A549 (cell line): ENCODE data around the gene MAP3K13.

ENCODE experiments used
- CHD2 ChIP-seq: fragments of 150-350 bp; IDR thresholded peaks from 2 replicates; pipeline ENCODE4 v1.6.1; 2014; ENCODE audit warnings: low read length; ENCODE audit not compliant: partially characterized antibody
- JUN ChIP-seq, 2 experiments: fragments of >200 bp; sonication (Bioruptor Twin); formaldehyde crosslinking; IDR thresholded peaks; 2 replicates in 1 of 2; 3 replicates in 1 of 2; pipeline ENCODE4 v1.6.1; 2016 to 2017
- MAZ ChIP-seq: fragments of 150-350 bp; IDR thresholded peaks from 2 replicates; pipeline ENCODE4 v1.6.1; 2014; ENCODE audit warnings: antibody characterized with exemption, low read depth, low read length, borderline replicate concordance
- NFE2L2 ChIP-seq: fragments of 150-350 bp; conservative IDR thresholded peaks from 2 replicates; pipeline ENCODE4 v1.6.1; 2014; ENCODE audit warnings: low read length
- PHF8 ChIP-seq: fragments of 200-600 bp; sonication (generic); IDR thresholded peaks from 2 replicates; pipeline ENCODE4 v1.6.1; 2016; ENCODE audit warnings: low read depth, mild to moderate bottlenecking, antibody characterized with exemption, moderate library complexity, borderline replicate concordance
- POLR2A ChIP-seq: IDR thresholded peaks from 2 replicates; pipeline ENCODE4 v1.6.1; 2012; ENCODE audit warnings: mild to moderate bottlenecking, low read length
- RAD21 ChIP-seq, 2 experiments: fragments of >200 bp in 1 of 2; sonication (Bioruptor Twin) in 1 of 2; formaldehyde crosslinking in 1 of 2; IDR thresholded peaks in 1 of 2; conservative IDR thresholded peaks in 1 of 2; 2 replicates in 1 of 2; 3 replicates in 1 of 2; pipeline ENCODE4 v1.6.1; 2012 to 2018; ENCODE audit warnings: inconsistent platforms in 1 of 2
- SMC3 ChIP-seq: fragments of >200 bp; sonication (Bioruptor Twin); formaldehyde crosslinking; IDR thresholded peaks from 3 replicates; pipeline ENCODE4 v1.6.1; 2018; ENCODE audit warnings: inconsistent platforms
- ZC3H11A ChIP-seq: fragments of 450-650 bp; IDR thresholded peaks from 2 replicates; pipeline ENCODE4 v1.6.1; 2014; ENCODE audit warnings: antibody characterized with exemption, mild to moderate bottlenecking
- ZNF302 ChIP-seq: fragments of 250-450 bp; sonication (Bioruptor Pico); IDR thresholded peaks from 2 replicates; pipeline ENCODE4 v1.9.0; 2021; ENCODE audit warnings: inconsistent platforms, mild to moderate bottlenecking, moderate library complexity
- TF ChIP-seq, protein P1 (sequence below): fragments of 250-450 bp; sonication (Bioruptor Pico); IDR thresholded peaks from 2 replicates; pipeline ENCODE4 v1.5.0; 2021; ENCODE audit warnings: mild to moderate bottlenecking, moderate library complexity, borderline replicate concordance
- TF ChIP-seq, protein P2 (sequence below): fragments of >200 bp; sonication (Bioruptor Twin); formaldehyde crosslinking; IDR thresholded peaks from 3 replicates; pipeline ENCODE4 v1.5.1; 2016

- no peak for TF ChIP-seq ZNF302
- TF ChIP-seq, protein P1, sequence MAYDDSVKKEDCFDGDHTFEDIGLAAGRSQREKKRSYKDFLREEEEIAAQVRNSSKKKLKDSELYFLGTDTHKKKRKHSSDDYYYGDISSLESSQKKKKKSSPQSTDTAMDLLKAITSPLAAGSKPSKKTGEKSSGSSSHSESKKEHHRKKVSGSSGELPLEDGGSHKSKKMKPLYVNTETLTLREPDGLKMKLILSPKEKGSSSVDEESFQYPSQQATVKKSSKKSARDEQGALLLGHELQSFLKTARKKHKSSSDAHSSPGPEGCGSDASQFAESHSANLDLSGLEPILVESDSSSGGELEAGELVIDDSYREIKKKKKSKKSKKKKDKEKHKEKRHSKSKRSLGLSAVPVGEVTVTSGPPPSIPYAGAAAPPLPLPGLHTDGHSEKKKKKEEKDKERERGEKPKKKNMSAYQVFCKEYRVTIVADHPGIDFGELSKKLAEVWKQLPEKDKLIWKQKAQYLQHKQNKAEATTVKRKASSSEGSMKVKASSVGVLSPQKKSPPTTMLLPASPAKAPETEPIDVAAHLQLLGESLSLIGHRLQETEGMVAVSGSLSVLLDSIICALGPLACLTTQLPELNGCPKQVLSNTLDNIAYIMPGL, result no peak
- no peak for TF ChIP-seq JUN (IDR thresholded peaks at IDR 0.05)
- no peak for TF ChIP-seq SMC3
- TF ChIP-seq ZC3H11A, result no peak
- TF ChIP-seq POLR2A, result no peak
- TF ChIP-seq, protein P2, sequence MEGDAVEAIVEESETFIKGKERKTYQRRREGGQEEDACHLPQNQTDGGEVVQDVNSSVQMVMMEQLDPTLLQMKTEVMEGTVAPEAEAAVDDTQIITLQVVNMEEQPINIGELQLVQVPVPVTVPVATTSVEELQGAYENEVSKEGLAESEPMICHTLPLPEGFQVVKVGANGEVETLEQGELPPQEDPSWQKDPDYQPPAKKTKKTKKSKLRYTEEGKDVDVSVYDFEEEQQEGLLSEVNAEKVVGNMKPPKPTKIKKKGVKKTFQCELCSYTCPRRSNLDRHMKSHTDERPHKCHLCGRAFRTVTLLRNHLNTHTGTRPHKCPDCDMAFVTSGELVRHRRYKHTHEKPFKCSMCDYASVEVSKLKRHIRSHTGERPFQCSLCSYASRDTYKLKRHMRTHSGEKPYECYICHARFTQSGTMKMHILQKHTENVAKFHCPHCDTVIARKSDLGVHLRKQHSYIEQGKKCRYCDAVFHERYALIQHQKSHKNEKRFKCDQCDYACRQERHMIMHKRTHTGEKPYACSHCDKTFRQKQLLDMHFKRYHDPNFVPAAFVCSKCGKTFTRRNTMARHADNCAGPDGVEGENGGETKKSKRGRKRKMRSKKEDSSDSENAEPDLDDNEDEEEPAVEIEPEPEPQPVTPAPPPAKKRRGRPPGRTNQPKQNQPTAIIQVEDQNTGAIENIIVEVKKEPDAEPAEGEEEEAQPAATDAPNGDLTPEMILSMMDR, result no peak
- TF ChIP-seq MAZ, result no peak
- no peak for TF ChIP-seq RAD21 (conservative IDR thresholded peaks at IDR 0.05 in 1 of 2, IDR thresholded peaks at IDR 0.05 in 1 of 2)
- TF ChIP-seq PHF8, result no peak
- no peak for TF ChIP-seq CHD2
- TF ChIP-seq NFE2L2, result no peak
Observed at GRCh38 chr3:185341616-185342458, 21.1 kb upstream of the MAP3K13 start.
